ENCODE results near the gene MRPL36.

The MRPL36 gene

DNA sequence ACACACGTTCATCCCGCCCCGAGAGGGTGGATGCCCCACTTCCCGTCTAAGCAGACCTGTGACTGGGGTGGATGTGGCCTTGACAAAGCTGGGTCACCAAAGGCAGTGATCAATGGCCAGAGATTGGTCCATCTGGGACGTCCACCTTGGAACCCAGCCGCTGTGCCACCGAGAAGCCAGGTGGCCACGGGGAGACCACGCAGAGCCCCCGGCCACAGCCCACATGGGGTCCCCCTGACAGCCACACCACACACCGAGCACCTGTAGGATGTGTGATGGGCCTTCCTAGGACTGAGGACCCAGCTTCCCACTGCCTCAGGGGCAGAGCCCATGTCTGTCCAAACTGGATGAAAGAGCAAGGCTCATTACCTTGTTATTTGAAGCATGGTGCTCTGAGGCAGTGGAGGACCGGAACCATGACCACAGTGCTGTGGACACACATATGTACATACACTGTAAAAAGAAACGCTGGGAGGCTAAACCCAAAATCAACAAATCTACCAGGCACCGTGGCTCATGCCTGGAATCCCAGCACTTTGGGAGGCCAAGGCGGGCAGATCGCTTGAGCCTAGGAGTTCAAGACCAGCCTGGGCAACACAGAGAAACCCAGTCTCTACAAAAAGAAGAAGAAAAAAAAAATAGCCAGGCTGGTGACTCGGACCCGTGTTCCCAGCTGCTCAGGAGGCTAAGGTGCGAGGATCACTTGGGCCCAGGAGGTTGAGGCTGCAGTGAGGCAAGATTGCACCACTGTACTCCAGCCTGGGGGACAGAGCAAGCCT is 50.1 kb downstream of the MRPL36 start:
- no peak for DNase-seq (ENCODE audit: low read depth in 2 of 2)

DNA sequence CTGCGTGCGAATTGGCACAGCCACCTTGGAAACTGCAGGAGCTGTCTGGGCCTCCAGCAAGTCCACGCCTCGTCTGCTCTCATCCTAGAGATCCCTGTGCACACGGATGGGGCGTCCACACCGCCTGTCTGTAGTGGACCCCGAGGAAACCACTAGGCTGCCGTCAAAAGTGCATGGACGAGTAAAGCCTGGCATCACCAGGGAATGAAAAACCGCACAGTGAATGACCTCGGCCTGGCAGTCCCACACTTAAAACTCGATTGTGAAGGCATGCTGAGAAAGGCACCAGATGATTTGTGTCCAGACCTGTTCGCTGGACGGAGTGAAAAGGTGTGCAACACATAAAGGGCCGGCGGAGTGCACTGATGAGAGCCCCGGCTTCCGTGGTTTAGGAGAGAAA is 50.8 kb downstream of the MRPL36 start:
- no peak for DNase-seq (ENCODE audit: low read depth in 2 of 2)
